Measurements from ENCODE around the gene IRF5.
"Not testable (repeated sequence)": the region's sequence is repeated elsewhere in the genome, so short reads cannot be mapped to it uniquely, and the experiment has no call there.

IRF5 gene

GRCh38 chr7:128974241-128974934 lies 36.7 kb downstream of the IRF5 start:
- no peak for DNase-seq

DNA sequence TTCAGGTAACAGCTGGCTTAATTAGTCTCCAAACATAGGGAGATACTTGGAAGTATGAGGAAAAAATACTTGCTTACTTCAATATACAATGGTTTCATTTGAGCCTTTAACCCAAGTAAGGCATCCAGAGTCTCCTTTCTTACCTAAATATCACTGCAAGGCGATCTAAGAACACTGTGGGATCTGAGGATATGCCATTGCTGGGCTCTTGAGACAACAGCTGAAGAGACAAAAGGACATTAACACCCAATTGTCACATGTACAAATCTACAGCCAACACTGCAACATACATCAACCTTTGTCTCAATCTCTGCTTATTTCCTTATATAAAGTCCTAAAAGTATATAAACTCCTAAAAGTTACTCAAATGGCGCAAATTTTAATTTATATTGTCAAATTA lies 44.4 kb downstream of the IRF5 start:
- no peak for DNase-seq

- DNase-seq, result no peak
Measured at GRCh38 chr7:128985660-128986059, 47.9 kb downstream of the IRF5 start.

DNA sequence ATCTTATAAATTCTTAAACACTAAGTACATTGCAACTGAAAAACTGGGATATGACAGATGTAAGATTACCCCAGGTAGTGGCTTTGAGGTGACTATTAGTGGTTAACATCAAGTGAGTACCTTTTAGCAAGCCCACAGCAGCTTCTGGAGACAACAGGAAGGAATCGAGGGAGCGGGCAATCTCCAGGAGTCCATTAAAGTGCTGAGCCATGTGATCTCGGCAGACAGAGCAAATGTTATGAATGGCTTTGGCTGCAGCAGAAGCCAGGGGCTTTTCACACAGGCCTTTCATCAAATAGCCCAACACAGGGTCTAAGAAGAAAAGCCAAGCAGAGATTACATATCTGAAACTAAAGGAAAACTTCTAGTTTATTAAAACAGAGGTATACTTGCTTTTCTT lies 48.9 kb downstream of the IRF5 start:
- DNase-seq, result no peak

DNA sequence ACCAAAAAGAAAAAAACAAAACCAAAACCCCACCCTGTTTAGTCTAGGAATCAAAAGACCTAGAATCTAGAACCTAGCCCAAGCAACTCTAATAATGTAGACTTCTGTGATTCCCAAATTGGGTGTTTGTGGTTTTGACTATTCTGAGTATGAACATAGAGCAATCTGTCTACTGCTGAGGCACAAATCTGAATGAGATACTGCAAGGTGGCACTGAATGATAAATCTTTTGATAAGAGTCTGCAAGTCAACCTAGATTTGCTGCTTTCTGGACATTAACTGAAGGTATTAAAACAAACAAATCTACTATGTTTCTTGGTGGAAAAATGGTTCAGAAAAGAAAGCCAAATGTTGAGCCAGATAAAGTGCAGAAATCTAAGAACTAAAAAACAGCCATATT lies 50.6 kb downstream of the IRF5 start:
- no peak for DNase-seq

GRCh38 chr7:128989961-128990360 lies 52.2 kb downstream of the IRF5 start:
- no peak for DNase-seq

DNA sequence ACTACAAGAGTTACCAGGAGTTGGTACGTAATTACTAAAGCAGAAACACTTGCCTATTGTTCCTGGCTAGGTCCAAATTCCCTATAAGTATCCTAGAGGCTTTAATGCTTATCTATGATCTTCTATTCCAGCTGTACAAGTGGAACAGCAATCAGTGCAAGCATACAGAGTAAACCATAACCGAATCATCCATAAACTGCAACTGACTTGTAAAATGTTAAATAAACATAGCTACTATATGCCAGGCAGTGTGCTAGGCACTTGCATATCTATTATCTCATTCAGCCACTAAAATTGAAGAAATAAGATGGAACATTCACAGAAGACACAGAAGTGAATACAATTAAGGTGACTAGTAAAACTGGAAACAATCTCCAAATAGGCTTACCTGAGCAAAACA lies 55.7 kb downstream of the IRF5 start:
- no peak for DNase-seq

- not testable (repeated sequence) for DNase-seq
Measured at GRCh38 chr7:128994560-128994959, 56.8 kb downstream of the IRF5 start.

DNA sequence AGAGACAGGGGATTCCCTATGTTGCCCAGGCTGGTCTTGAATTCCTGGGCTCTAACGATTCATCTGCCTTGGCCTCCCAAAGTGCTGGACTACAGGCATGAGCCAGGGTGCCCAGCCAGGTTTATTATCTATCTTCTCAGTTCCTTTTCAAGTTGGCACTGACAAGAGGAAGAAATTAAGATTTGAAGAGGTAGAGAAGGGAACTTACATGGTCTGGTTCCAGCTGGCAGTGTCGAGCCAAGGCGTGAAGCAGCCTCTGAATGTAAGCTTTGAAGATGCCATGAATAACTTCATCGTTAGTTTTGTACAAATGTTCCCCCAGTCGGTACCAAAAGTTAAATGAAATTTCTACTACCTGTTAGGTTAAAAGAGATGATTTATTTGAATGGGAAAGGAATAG lies 59.5 kb downstream of the IRF5 start:
- no peak for DNase-seq
